HG03565 (cell line): Measurements from ENCODE around the gene CCL16.
"Not testable (repeated sequence)": the region's sequence is repeated elsewhere in the genome, so short reads cannot be mapped to it uniquely, and the experiment has no call there.

Experiments
- ATAC-seq: cut with Tn5 transposase; IDR thresholded peaks from one replicate; pipeline ENCODE4 v1.9.1; 2021; ENCODE audit warnings: mild to moderate bottlenecking, moderate library complexity; ENCODE audit not compliant: unreplicated experiment

Gene CCL16

DNA sequence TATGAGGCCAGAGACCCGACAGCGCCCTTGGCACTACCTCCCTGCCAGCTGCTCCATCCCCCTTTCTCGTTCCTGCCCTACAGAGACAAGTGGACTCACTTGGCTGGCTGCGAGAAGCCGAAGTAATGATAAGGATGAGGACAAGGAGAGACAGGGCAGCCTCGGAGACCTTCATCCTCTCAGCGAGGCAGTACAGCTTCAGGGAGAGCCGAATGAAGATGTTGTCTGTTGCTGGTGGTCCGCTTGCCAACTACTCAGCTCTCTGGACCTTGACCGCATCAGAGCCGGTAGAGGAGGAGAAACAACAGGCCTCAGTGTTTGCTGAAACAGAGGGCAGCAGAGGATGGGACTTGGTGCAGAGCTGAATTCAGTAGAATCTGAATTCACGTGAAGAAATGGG is at the start of gene CCL16:
Gene CCL16, minus strand, starts transcription at position 252 of the 400 bp plus-strand sequence. Its CDS starts 77 bp downstream, at position 175.
- ATAC-seq = no peak

DNA sequence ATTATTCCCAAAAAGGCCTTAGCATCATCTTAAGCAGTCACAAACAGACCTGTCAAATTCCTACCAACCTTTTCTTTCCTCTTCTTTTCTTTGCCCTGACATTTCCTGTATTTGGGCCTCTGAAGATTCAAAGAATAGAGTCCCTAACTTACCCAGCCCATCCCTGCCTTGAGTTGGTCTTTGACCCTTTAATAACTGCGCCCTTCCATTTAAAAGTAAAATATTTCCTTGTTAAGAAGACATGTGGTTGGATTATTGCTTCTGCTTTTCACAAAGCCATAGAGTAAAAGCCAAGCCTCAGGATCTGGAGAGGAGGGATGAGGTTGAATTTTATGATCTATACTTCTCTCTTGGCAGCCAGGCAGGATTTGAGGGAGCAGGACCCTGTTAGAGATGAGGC is 49.7 kb upstream of the CCL16 start:
- no peak for ATAC-seq

DNA sequence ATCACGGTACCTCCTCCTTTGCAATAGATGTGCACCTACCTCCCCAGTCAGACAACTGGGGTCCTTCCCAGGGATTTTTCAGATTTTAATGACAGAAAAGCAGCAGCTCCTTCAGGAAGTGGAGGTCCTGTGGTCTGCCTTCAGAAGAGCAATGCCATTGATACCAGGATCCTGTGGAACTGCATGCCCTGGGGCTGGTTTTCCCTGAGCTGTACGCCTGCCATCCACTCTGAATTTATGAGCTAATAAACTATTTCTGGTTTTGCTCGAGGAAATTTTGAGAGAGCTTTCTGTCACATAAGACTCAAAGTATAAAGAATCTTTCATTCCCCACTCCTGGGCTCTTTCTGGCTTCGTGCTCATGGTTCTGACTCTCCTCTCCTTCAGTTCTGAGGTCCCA is 46.5 kb upstream of the CCL16 start:
- no peak for ATAC-seq

GRCh38 chr17:36024106-36024869 is 43.0 kb upstream of the CCL16 start:
- ATAC-seq = no peak

DNA sequence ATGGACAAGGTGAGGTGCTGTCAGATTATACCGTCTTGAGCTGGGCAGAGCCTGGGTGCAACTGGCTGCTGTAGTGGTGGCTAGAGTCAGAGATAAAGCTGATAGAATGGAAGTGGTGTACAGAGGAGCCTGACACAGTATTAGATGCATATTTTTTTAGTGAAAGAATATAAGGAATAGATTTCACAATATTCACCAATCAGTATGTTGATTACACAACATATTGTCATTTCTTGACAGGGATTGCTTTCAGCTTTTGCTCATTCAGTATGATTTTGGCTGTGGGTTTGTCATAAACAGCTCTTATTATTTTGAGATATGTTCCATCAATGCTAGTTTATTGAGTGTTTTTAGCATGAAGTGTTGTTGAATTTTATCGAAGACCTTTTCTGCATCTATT is 38.1 kb upstream of the CCL16 start:
- no peak for ATAC-seq

DNA sequence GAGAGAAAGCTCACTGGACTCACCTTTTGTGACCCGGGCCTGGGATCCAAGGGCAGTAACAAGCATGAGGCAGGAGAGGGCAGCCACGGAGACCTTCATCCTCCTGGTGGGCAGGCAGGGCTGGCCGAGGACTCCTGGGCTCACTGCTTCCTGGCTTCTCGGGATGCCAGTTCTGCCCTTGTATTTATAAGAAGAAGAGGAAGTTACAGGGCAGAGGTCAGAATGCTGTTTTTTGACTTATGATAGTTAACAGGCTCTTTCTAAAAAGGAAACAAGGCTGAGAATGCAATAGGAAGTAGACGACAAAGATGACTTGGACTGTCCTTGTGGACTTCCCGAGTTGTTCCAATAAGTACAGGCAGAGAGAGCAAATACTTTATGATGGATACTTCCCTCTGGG is 36.5 kb upstream of the CCL16 start, which contains the start of gene CCL23:
Gene CCL23, minus strand, starts transcription at position 174 of the 400 bp plus-strand sequence. Its CDS starts 75 bp downstream, at position 99.
- ATAC-seq = no peak

DNA sequence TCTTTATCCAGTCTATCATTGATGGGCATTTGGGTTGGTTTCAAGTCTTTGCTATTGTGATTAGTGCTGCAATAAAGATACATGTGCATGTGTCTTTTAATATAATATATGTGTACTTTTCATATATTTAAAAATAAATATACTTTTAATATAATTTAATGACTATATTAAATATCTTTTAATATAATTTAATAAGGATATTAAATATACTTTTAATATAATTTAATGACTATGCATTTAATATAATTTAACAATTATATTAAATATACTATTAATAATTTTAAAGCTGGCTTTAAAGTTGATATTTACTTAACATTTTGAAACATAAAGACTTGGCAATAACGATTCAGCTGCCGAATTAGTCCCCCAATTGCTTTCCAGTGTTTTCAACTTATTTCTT is 35.3 kb upstream of the CCL16 start:
- no peak for ATAC-seq

DNA sequence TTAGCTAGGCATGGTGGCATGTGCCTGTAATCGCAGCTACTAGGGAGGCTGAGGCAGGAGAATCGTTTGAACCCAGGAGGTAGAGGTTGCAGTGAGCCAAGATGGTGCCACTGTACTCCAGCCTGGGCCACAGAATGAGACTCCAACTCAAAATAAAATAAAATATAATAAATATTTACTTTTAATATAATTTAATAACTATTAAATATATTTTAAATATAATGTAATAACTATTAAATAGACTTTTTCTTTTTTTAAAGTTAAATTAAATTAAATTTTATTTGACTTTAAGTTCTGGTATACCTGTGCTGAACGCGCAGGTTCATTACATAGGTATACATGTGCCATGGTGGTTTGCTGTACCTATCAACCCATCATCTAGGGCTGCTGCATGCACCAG is 34.6 kb upstream of the CCL16 start:
- not testable (repeated sequence) for ATAC-seq

DNA sequence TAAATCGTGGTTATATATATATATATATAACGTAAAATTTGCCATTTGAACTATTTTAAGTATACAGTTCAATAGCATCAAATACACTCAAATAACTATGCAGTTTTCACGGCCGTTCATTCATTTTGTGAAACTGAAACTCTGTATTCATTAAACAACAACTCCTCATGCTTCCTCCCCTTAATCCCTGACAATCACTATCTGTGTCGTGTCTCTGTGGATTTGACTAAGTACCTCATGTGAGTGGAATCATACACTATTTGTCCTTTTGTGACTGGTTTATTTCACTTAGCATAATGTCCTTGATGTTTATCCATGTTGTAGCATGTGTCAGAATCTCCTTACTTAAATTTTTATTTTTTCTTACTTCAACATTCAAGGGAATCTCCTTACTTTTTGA is 33.6 kb upstream of the CCL16 start:
- ATAC-seq = no peak

DNA sequence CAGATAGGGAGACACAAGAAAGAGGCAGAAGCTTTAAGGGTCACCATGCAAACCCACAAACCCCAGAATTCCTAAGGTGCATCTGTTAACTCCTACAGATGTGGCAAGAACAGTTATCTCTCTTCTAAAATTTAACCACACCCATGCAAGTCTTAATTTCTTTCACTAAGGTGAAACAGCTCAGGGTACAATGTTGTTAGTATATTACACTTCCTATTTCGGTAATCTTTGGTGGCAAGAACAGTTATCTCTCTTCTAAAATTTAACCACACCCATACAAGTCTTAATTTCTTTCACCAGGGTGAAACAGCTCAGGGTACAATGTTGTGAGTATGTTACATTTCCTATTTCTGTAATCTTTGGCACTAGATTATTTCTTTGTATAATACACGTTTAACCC is 29.9 kb upstream of the CCL16 start:
- ATAC-seq = no peak

GRCh38 chr17:36008998-36009665 is 27.8 kb upstream of the CCL16 start:
- no peak for ATAC-seq

GRCh38 chr17:36004594-36005108 is 23.4 kb upstream of the CCL16 start:
- no peak for ATAC-seq

- no peak for ATAC-seq
Observed at GRCh38 chr17:36002631-36003030, 21.3 kb upstream of the CCL16 start.

- no peak for ATAC-seq
Observed at GRCh38 chr17:36001862-36002603, 20.7 kb upstream of the CCL16 start.

- ATAC-seq = no peak
Observed at GRCh38 chr17:36001110-36001771, 19.9 kb upstream of the CCL16 start, which contains the start of gene CCL15. Gene CCL15 (minus strand): TSS chr17:36001553. CDS start chr17:36001492, 61 bp downstream.

DNA sequence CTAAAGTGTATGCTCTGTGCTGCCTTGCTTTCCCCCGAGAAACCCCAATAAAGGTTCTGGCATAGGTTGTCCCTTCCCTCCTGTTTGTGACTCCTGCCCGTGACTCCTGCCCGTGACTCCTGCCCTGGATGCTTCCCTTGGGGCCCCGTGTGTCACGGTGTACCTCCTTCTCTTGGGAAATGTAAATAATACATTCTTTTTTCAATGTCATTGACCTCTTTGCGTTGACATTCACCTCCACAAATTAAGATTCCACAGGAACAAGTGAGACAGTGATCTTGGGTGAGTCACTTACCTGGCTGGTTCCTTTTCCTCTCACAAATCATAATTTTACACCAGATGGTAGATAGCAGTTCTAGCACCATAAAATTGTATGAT is 19.4 kb upstream of the CCL16 start:
- no peak for ATAC-seq

DNA sequence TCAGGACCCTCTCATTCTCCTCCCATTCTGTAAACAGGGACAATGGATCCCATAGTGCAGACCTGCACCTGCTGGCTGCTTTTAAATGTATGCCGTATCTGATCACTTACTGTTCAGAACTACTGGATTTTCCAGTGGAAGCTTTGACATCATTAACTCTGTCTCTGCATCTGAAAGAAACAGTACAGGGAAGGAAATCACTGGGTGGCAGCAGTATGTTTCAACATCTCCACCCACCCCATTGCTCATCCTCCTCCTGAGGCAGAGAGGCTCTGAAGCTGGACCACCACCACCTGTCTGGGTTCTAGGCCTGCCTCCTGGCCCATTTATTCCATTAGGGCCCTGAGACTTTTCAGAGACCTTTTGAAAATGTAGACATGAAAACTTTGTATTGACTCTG is 17.5 kb upstream of the CCL16 start:
- ATAC-seq = no peak

DNA sequence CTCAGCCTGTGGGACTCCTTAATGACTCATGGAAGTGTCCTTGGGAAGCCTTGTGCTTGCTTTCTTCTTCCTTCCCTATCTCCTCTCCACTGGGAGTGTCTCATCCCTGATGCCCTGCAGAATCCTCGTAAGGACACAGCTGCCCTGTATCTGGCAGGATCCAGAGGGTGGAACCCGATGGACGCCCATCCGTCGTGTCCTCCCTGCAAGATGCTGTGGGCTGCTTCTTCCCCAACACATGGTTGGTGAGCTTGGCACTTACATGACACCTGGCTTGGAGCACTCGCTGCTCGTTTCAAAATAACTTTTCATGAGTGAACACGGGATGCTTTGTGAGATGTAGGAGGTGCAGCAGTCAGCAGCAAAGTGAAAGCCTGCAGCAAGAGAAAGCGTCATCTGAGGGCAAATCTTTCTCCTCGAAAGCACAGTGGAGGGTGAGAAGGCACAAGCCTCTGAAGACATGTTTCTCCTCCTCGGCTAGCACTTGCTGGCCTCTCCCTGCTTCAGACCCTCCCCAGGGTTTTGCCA is 16.8 kb upstream of the CCL16 start:
- no peak for ATAC-seq

DNA sequence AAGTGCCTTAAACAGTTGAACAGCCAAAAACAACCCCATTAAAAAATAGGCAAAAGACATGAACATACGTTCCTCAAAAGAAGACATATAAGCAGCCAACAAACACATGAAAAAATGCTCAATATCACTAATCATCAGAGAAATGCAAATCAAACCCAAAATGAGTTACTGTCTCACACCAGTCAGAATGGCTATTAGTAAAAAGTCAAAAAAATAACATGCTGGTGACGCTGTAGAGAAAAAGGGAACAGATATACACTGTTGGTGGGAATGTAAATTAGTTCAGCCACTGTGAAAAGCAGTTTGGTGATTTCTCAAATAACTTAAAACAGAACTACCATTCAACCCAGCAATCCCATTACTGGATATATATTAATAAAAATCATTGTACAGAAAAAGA is 14.0 kb upstream of the CCL16 start:
- not testable (repeated sequence) for ATAC-seq

DNA sequence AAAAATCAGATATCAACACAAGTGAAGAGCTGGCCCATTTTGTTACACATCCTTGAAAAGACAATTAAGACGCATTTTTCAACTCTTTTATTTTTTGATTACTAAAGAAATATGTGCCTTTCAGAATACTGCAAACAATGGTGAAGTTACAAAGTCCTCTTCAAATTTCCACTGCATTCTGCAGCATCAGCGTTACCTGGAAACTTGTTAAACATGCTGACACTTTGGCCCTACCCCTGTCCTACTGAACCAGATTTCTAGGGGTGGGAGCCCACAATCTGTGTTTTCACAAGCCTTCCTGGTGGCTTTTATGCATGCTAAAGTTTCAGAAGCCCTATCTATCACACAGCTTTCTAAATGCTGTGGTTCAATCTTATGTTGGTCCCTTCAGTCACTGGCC is 9.8 kb upstream of the CCL16 start:
- ATAC-seq = no peak

GRCh38 chr17:35988164-35988563 is 6.9 kb upstream of the CCL16 start:
- ATAC-seq = no peak
